NCI-H2196 (cell line): ENCODE results near the gene TRAPPC2B.
"Not testable (repeated sequence)": the region's sequence is repeated elsewhere in the genome, so short reads cannot be mapped to it uniquely, and the experiment has no call there.

ENCODE experiments used
- DNase-seq: peaks from one replicate; lab custom pipeline; 2025; ENCODE audit not compliant: unreplicated experiment; lab: John Stamatoyannopoulos, UW

The TRAPPC2B gene

GRCh38 chr19:57374179-57374578 is 10.8 kb downstream of the TRAPPC2B start:
- DNase-seq, result no peak

GRCh38 chr19:57374647-57375046 is 11.3 kb downstream of the TRAPPC2B start:
- not testable (repeated sequence) for DNase-seq

GRCh38 chr19:57376151-57376550 is 12.8 kb downstream of the TRAPPC2B start:
- no peak for DNase-seq

GRCh38 chr19:57377498-57378146 is 14.3 kb downstream of the TRAPPC2B start:
- no peak for DNase-seq

GRCh38 chr19:57380923-57381322 is 17.6 kb downstream of the TRAPPC2B start:
- DNase-seq, result no peak

GRCh38 chr19:57382806-57383488 is 19.6 kb downstream of the TRAPPC2B start:
- DNase-seq, result no peak

- no peak for DNase-seq
Measured at GRCh38 chr19:57389194-57389729, 25.9 kb downstream of the TRAPPC2B start.

- peak; percentile 96 for DNase-seq
Measured at GRCh38 chr19:57389730-57390598, 26.6 kb downstream of the TRAPPC2B start, which contains the start of gene ZNF548. ZNF548 (plus strand) TSS chr19:57389854; CDS start chr19:57390100, 246 bp downstream.

GRCh38 chr19:57395710-57396109 is 32.4 kb downstream of the TRAPPC2B start:
- no peak for DNase-seq

GRCh38 chr19:57398868-57399267 is 35.5 kb downstream of the TRAPPC2B start:
- DNase-seq, result no peak

GRCh38 chr19:57403737-57404563 is 40.6 kb downstream of the TRAPPC2B start:
- no peak for DNase-seq

GRCh38 chr19:57406516-57407123 is 43.3 kb downstream of the TRAPPC2B start:
- peak; percentile 11 for DNase-seq

GRCh38 chr19:57410877-57411671 is 47.7 kb downstream of the TRAPPC2B start, which contains the start of gene ZNF17:
ZNF17 (plus strand) TSS chr19:57411161; CDS start chr19:57413616, 2,455 bp downstream.
- peak; percentile 91 for DNase-seq
